ENCODE results near the gene PLIN4.

Gene PLIN4

GRCh38 chr19:4454747-4455718, 63.3 kb downstream of the PLIN4 start:
- no peak for DNase-seq

- no peak for DNase-seq
Observed at GRCh38 chr19:4453232-4454179, 64.8 kb downstream of the PLIN4 start.

- DNase-seq, result no peak
Observed at GRCh38 chr19:4452230-4452990, 65.9 kb downstream of the PLIN4 start.

Measured in stimulated activated CD4-positive, alpha-beta T cell treated with anti-CD3 and anti-CD28 coated beads, Interleukin-12 subunit alpha, Interleukin-12 subunit beta, amount 100 ng/mL, for 4 hours (primary cell).